CD4-positive, alpha-beta T cell treated with Interleukin-10 for 1 hour (primary cell): ENCODE measurements around the gene FXYD3.

Experiments
- DNase-seq: peaks from one replicate; pipeline ENCODE4 v3.0.0-alpha.2; 2020

FXYD3 gene

GRCh38 chr19:35115177-35115951, at the start of gene FXYD3:
Gene FXYD3, plus strand, starts transcription at chr19:35115823. Its CDS starts 3,554 bp downstream, at chr19:35119377.
- no peak for DNase-seq

DNA sequence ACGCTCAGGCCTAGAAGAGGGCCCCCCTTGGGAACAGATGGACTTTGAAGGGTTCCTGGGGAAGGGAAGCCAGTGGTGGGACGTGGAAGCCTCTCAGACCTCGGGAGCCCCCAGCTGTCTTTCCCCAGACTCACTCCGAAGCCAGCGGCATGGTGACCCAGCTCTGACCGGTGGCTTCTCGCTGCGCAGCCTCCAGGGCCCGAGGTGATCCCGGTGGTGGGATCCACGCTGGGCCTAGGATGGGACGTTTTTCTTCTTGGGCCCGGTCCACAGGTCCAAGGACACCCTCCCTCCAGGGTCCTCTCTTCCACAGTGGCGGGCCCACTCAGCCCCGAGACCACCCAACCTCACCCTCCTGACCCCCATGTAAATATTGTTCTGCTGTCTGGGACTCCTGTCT, 49.5 kb upstream of the FXYD3 start:
- DNase-seq = no peak

DNA sequence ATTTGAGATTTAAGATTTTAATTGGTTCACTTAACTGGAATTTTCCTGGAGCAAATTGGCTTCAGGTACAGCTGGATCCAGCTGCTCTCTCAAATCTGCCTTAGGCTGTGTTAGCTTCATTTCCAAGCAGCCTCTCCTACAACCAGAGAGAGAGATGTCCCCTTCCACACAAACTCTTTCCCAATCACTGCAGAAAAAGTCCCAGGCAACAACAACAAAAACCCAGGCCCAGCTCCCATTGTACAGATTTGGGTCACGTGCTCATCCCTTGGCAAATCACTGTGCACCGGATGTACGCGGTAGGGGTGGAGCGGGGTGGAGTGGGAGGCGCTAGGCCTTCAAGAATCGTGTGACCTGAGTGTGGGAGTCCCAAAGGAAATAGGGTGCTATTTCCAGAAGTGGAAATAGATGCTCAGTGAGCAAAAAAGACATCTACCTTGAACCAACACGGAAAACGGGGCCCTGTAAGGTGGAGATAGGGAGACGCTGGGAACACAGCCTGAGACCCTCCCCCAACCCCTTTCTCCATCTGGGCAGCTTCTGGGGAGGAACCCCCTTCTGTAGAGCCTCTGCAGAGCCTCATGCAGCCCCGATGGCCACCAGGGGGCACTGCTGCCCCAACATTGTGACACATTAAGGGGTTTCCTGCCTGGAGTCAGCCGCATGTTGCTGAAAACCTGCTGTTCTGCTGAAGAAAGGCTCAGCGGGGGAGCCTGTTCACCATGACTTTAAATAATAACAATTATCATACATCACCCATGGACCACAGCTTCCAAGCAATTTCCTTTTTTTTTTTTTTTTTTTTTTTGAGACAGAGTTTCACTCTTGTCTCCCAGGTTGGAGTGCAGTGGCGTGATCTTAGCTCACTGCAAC, 48.7 kb upstream of the FXYD3 start:
- peak; percentile 88 for DNase-seq

- no peak for DNase-seq
These were observed 46.5 kb upstream of the FXYD3 start for GRCh38 chr19:35068941-35069634.

DNA sequence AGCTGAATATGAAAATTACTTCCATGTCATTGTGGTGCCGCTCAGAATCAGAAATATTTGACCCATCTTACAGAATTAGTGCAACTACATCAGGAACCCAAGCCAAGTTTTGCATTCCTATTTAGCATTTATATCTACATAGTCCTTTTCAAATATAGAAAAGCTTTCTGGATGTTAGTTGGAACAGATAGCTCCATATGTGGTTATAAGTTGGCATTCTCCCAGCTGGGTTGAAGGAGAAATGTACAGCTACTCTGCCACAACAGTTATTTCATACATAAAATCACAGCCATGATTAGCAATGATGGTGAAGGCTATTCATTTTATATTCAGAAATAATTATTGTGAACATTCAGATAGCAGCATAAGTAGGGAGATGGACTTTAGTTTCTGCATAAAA, 45.9 kb upstream of the FXYD3 start:
- DNase-seq = no peak

- no peak for DNase-seq
These were observed 45.2 kb upstream of the FXYD3 start for GRCh38 chr19:35070471-35070870.

GRCh38 chr19:35073516-35073915, 42.1 kb upstream of the FXYD3 start:
- DNase-seq = no peak

DNA sequence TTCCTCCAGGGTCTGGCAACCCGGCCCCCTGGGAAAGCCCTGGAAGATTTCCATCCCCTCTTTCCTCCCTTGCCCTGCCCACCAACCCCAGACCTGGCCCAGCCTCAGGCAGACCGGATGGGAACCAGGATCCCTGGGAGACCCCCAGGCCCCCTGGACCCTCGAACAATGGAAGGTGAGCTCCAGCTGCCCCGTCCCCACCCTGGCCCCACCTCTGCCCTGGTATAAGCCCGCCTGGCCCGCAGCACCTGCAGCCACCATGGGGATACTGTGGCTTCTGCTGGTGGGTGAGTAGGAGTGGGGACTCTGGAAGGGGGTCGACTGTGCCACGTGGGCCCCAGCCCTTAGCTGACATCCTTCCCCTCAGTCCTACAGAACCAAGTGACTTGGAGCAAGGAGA, 41.7 kb upstream of the FXYD3 start:
- no peak for DNase-seq

- DNase-seq = no peak
These were observed 41.0 kb upstream of the FXYD3 start for GRCh38 chr19:35074426-35075201.

DNA sequence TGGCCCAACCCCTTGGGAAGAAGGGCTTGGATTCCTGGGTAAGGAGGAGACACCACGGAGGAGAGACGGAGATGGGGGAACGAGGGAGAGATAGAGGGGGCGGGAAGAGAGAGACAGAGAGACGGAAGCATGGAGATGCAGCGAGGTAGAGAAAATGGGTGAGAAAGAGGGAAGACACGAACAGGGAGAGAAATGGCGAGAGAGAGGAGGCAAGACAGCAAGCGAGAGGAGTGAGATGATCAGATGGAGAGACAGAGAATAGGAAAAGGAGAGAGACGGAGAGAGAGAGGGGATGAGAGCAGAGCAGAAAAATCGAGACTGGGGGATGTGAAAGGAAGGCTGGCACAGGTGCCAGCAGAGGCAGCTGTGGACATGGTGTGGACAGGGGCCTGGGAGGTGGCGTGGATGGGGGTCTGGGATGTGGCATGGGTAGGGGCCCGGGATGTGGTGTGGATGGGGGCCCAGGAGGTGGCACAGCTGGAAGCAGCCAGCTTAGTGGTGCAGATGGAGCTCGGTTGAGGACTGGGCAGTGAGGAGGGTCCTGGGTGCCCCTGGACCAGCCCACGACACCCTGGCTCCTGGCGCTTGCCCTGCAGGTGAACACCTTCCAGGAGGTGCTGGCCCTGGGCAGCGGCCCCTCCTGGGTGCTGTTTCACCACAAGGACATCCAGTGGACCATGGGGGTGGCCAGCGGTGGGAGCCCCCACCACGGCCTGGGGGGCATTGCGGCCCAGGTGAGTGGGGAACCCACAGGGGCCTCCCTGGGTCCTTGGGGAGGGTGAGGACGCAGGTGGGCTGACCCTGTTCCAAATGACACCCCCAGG, 40.2 kb upstream of the FXYD3 start:
- DNase-seq = no peak

DNA sequence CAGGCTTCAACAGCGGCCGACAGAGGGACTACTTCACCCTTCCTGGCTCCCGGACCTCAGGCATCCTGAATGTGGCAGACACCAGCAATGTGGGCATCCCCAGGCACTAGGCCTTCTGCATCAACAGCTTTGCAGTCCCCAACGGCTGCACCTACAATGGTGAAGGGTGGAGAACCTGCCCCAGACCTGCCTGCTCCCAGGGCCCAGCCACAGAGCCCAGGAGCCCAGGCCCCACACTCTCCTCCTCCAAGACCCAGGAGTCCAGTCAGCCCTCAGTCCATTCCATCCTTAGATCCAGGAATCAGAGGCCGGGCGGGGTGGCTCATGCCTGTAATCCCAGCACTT, 39.6 kb upstream of the FXYD3 start:
- no peak for DNase-seq

GRCh38 chr19:35076657-35077056, 39.0 kb upstream of the FXYD3 start:
- DNase-seq = no peak

DNA sequence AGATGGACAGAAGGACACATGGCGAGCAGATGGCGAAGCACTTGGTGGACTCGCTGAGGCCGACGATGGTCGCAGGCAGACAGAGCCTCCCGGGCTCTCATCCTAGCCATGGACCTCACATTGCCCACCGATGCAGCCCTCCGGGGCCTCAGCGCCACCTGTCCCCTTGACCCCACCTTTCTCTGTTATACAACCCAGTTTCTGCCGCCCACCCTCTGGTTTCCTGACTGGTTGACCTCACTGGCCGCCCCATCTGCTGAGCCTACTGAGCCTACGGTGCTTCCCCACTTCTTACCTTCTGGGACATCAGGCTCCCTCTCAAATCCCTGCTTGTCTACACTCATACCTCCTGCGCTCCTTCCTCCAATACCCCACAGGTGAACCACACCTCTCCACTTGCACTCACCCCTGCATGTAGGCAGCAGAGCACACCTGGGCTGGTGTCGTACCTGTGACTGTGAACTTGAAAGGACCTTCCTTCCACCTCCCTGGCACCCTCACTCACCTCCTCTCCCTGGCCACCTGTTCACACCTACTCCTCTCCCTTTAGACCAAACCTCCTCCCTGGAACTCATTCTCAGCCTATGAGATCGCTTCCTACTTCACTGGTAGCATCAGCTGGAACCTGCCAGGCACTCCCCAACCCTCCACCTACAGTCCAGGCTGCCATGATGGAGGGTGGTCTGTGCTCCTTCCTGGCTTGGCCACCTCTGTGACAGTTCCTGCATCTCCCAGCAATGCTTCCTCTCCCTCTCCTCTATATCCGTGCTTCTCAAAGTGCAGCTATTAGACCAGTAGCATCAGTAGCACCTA, 38.0 kb upstream of the FXYD3 start:
- DNase-seq = no peak

- no peak for DNase-seq
These were observed 35.8 kb upstream of the FXYD3 start for GRCh38 chr19:35079826-35080225.

DNA sequence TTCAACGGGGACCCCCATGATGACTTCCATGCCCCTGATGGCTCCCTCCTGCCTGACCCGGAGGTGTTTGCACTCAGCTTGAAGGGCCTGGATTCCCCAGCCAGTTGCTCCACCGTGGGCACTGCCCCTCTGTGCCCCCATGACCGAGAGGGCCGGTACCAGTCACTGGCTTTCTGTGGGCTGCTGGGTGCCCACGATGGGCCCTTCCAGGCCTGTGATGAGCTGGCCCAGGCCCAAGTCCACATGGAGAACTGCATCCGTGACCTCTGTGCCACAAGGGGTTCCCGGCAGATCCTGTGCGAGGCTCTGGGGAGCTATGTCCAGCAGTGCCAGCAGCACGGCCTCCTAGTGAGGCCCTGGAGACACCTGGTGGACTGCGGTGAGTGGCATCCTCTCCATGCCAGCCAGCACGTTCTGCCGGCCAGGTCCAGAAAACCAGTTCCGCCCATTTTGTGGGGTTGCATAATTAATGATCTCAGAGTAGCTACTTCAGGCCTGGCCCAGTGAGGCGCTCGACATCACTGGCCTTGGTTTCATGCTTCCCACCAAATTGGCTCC, 34.9 kb upstream of the FXYD3 start:
- no peak for DNase-seq

GRCh38 chr19:35081201-35081600, 34.4 kb upstream of the FXYD3 start:
- no peak for DNase-seq

DNA sequence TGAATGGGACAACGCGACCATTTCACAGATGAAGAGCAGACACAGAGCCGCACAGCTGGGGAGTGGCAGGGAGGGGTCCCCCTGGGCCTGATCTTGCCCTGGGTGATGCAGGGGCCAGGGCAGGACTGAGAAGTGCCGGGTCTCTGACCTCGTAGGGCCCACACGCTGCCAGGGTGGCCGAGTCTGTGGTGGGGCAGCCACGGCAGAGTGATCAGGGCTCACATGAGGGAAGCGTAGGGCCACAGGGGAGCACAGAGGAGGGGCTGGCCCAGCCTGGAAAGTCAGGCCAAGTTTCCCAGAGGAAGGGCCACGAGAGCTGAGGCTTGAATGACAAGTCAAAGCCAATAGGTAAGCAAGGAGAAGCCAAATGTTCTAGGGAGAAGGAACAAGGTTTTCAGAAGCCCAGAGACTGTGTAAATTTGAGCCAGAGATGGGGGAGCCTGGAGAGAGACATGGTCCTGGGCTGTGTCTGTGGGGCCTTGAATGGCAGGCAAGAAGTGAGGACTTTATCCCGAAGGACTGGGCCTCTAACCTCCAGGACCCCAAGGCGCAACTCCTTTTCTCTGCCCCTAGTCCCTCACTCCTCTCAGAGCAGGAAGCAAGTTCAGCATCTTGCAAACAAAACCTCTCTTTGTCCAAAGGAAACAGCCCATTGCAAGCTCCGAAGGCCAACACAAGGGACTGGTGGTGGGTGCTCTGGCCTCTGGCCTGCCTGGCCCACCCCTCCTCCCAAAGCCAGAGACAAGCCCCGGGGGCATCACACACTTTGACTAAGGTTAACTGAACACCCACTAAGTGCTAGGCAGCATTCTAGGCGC, 31.7 kb upstream of the FXYD3 start:
- no peak for DNase-seq

DNA sequence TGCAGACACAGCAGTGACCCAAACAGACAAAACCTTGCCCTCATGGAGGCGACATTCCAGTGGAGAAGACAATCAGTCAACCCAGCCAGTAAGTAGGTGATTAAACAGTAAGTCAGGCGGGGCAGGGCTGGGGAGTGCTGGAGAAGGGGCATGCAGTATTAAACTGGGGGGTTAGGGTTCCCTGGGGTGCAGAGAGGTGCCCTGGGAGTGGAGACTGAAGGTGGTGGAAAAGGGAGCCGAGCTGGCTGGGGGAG, 31.2 kb upstream of the FXYD3 start:
- DNase-seq = no peak

GRCh38 chr19:35085947-35086346, 29.7 kb upstream of the FXYD3 start:
- peak; percentile 15 for DNase-seq

GRCh38 chr19:35086455-35086854, 29.2 kb upstream of the FXYD3 start:
- no peak for DNase-seq
